H1 (cell line): ENCODE data around the gene CTDSP1. TPM values are rescaled to one million over a fixed set of nuclear protein-coding genes. Genes with fewer than 3 reads are reported as not detected.

Source experiments
- CTCF ChIA-PET: fragments of 300-600 bp; sonication (Branson Sonifier 250); formaldehyde crosslinking; loops from one replicate; lab custom pipeline; 2021; ENCODE audit not compliant: partially characterized antibody; lab: Charles Lee
- POLR2A ChIA-PET: fragments of 300-600 bp; sonication (Branson Sonifier 250); formaldehyde crosslinking; loops from one replicate; lab custom pipeline; 2021; ENCODE audit warnings: inconsistent platforms; ENCODE audit not compliant: partially characterized antibody; lab: Charles Lee
- DNase-seq, 2 experiments: peaks; one replicate each; pipeline versions ENCODE4 v3.0.0 to v3.0.0-alpha.2; 2010 to 2022; ENCODE audit warnings: low spot score in 2 of 2, low read depth in 1 of 2, mixed read lengths in 1 of 2
- FAIRE-seq: peaks from 2 replicates; lab custom pipeline; 2011; peaks lifted over from hg19 to GRCh38; lab: Jason Lieb, UNC
- H2AFZ ChIP-seq: 2 replicates; pipeline ENCODE4 v1.8.1; 2012; ENCODE audit warnings: low read length, inconsistent platforms
- H2AK5ac ChIP-seq: 2 replicates; pipeline ENCODE4 v1.6.1; 2013; ENCODE audit warnings: low read depth, low read length
- H2BK120ac ChIP-seq: replicated peaks from 2 replicates; pipeline ENCODE3; 2013; ENCODE audit warnings: low read depth, low read length, inconsistent platforms
- H2BK12ac ChIP-seq: 2 replicates; pipeline ENCODE4 v1.6.1; 2013; ENCODE audit warnings: low read depth, low read length
- H2BK15ac ChIP-seq: 2 replicates; pipeline ENCODE4 v1.6.1; 2013; ENCODE audit warnings: low read length
- H2BK20ac ChIP-seq: 2 replicates; pipeline ENCODE4 v1.6.1; 2013; ENCODE audit warnings: low read length
- H2BK5ac ChIP-seq: 2 replicates; pipeline ENCODE4 v1.6.1; 2013; ENCODE audit warnings: low read depth, low read length
- H3K14ac ChIP-seq: 2 replicates; pipeline ENCODE4 v1.6.1; 2013; ENCODE audit warnings: inconsistent platforms; ENCODE audit not compliant: insufficient read length
- H3K18ac ChIP-seq: 2 replicates; pipeline ENCODE4 v1.6.1; 2013; ENCODE audit warnings: low read length; ENCODE audit errors: extremely low read depth
- H3K23ac ChIP-seq: 2 replicates; pipeline ENCODE4 v1.6.1; 2013; ENCODE audit warnings: inconsistent platforms; ENCODE audit not compliant: insufficient read length
- H3K23me2 ChIP-seq: 2 replicates; pipeline ENCODE4 v1.6.1; 2013; ENCODE audit warnings: low read depth, low read length
- H3K27ac ChIP-seq: 2 replicates; pipeline ENCODE4 v1.6.1; 2011; ENCODE audit warnings: low read depth, low read length, inconsistent platforms
- H3K27me3 ChIP-seq, 4 experiments: replicated peaks in 1 of 4; 1 replicate in 1 of 4; 2 replicates in 3 of 4; pipeline versions ENCODE4 v1.6.1 to v1.8.1; 2011 to 2013; ENCODE audit warnings: low read length in 3 of 4, mild to moderate bottlenecking in 3 of 4, inconsistent platforms in 2 of 4, mixed read lengths in 2 of 4, moderate library complexity in 1 of 4; ENCODE audit not compliant: control insufficient read depth in 3 of 4, insufficient read depth in 3 of 4; ENCODE audit errors: extremely low read depth in 1 of 4
- H3K36me3 ChIP-seq, 4 experiments: 2 replicates each; pipeline versions ENCODE4 v1.6.1 to v1.8.1; 2011 to 2013; ENCODE audit warnings: mild to moderate bottlenecking in 4 of 4, low read length in 3 of 4, moderate library complexity in 2 of 4, control low read depth in 1 of 4, inconsistent platforms in 1 of 4; ENCODE audit not compliant: insufficient read depth in 4 of 4, control insufficient read depth in 2 of 4
- H3K4ac ChIP-seq: replicated peaks from 2 replicates; pipeline ENCODE3; 2013; ENCODE audit warnings: low read length, low read depth, mixed read lengths, inconsistent platforms; ENCODE audit not compliant: insufficient read length
- H3K4me1 ChIP-seq, 4 experiments: replicated peaks in 1 of 4; 1 replicate in 1 of 4; 2 replicates in 3 of 4; pipeline versions ENCODE4 v1.6.1 to v1.8.1; 2011 to 2013; ENCODE audit warnings: low read length in 3 of 4, inconsistent platforms in 2 of 4, mixed read lengths in 1 of 4; ENCODE audit not compliant: insufficient read depth in 4 of 4, control insufficient read depth in 3 of 4
- H3K4me2 ChIP-seq, 2 experiments: 2 replicates each; pipeline versions ENCODE4 v1.6.1 to v1.8.1; 2011 to 2013; ENCODE audit warnings: low read depth in 2 of 2, low read length in 2 of 2, control low read depth in 1 of 2, inconsistent platforms in 1 of 2, mild to moderate bottlenecking in 1 of 2; ENCODE audit not compliant: insufficient read depth in 1 of 2
- H3K4me3 ChIP-seq, 4 experiments: fragments of 200-600, 300-600 bp in 1 of 4; sonication (generic), shearing (Covaris generic), sonication (Bioruptor Twin) in 1 of 4; 2 replicates each; pipeline versions ENCODE4 v1.5.1 to v1.8.1; 2011 to 2016; ENCODE audit warnings: low read length in 4 of 4, low read depth in 3 of 4, control low read depth in 2 of 4, inconsistent platforms in 2 of 4, mild to moderate bottlenecking in 2 of 4, mixed read lengths in 1 of 4, moderate library complexity in 1 of 4; ENCODE audit not compliant: insufficient read depth in 2 of 4; ENCODE audit errors: extremely low read depth in 1 of 4
- H3K56ac ChIP-seq: replicated peaks from 2 replicates; pipeline ENCODE3; 2013; ENCODE audit warnings: low read depth, mild to moderate bottlenecking, mixed read lengths, low read length, inconsistent platforms; ENCODE audit not compliant: insufficient read length
- H3K79me1 ChIP-seq: 2 replicates; pipeline ENCODE4 v1.6.1; 2013; ENCODE audit warnings: low read depth, low read length, control low read depth
- H3K79me2 ChIP-seq, 2 experiments: 2 replicates each; pipeline versions ENCODE4 v1.6.1 to v1.8.1; 2012 to 2013; ENCODE audit warnings: low read length in 2 of 2, mild to moderate bottlenecking in 2 of 2, inconsistent platforms in 1 of 2; ENCODE audit not compliant: insufficient read depth in 2 of 2, control insufficient read depth in 1 of 2
- H3K9ac ChIP-seq, 4 experiments: replicated peaks in 1 of 4; 1 replicate in 1 of 4; 2 replicates in 3 of 4; pipeline versions ENCODE4 v1.6.1 to v1.8.1; 2011 to 2013; ENCODE audit warnings: low read depth in 3 of 4, low read length in 3 of 4, control low read depth in 2 of 4, mild to moderate bottlenecking in 2 of 4, moderate library complexity in 2 of 4, inconsistent platforms in 1 of 4; ENCODE audit errors: extremely low read depth in 1 of 4
- H3K9me3 ChIP-seq, 2 experiments: 2 replicates each; pipeline versions ENCODE4 v1.6.1 to v1.8.1; 2012 to 2013; ENCODE audit warnings: mild to moderate bottlenecking in 2 of 2, moderate library complexity in 2 of 2, control low read depth in 1 of 2, inconsistent platforms in 1 of 2, low read depth in 1 of 2, low read length in 1 of 2, mixed read lengths in 1 of 2; ENCODE audit not compliant: insufficient read depth in 2 of 2
- H4K20me1 ChIP-seq, 2 experiments: replicated peaks in 1 of 2; 2 replicates each; pipeline versions ENCODE3 to v1.8.1; 2011 to 2013; ENCODE audit warnings: inconsistent platforms in 2 of 2, low read length in 2 of 2, mild to moderate bottlenecking in 1 of 2; ENCODE audit not compliant: insufficient read depth in 2 of 2, control insufficient read depth in 1 of 2
- H4K5ac ChIP-seq: 2 replicates; pipeline ENCODE4 v1.6.1; 2013; ENCODE audit warnings: low read length, low read depth, mixed read lengths, inconsistent platforms; ENCODE audit not compliant: insufficient read length
- H4K8ac ChIP-seq: 2 replicates; pipeline ENCODE4 v1.8.0; 2013; ENCODE audit warnings: mild to moderate bottlenecking, moderate library complexity, low read length, inconsistent platforms; ENCODE audit not compliant: insufficient read depth; ENCODE audit errors: extremely low read depth
- H4K91ac ChIP-seq: replicated peaks from 2 replicates; pipeline ENCODE3; 2013; ENCODE audit warnings: low read length, mixed read lengths, inconsistent platforms; ENCODE audit not compliant: insufficient read length
- SIRT6 ChIP-seq: IDR thresholded peaks from one replicate; pipeline ENCODE4 v1.7.1; 2012; ENCODE audit warnings: low read length, inconsistent platforms
- WGBS, 2 experiments: shearing (Covaris generic) in 1 of 2; methylation state at CpG; one replicate each; pipeline versions ENCODE4 v1.1.6 to v1.1.7; 2013 to 2015; ENCODE audit warnings: low lambda C conversion rate in 2 of 2, mixed read lengths in 2 of 2, inconsistent platforms in 1 of 2, low coverage in 1 of 2, missing lambda C conversion rate in 1 of 2; ENCODE audit not compliant: insufficient replicate concordance in 2 of 2, insufficient coverage in 1 of 2, insufficient read length in 1 of 2; ENCODE audit errors: extremely low coverage in 1 of 2, missing lambda C conversion rate in 1 of 2; 5-methylcytosine and 5-hydroxymethylcytosine counted together
- polyA plus RNA-seq, 7 experiments: library from polyadenylated mRNA; depleted of rRNA in 3 of 7; stranded (reverse) in 5 of 7; unstranded in 2 of 7; fragments of >200 nt in 5 of 7; fragments of 200-250 nt in 2 of 7; gene quantifications; 1 replicate in 5 of 7; 2 replicates in 1 of 7; 4 replicates in 1 of 7; pipeline versions ENCODE4 v1.2.1 to v1.2.3, GENCODE V29; 2011 to 2013; ENCODE audit warnings: missing spikeins in 2 of 7, mixed read lengths in 2 of 7
- total RNA-seq: library from RNA; stranded (reverse); fragmentation: NEBNext Ultra II Directional; extraction: Animal tissue kit (Norgen Biotek cat#: 25700); gene quantifications from 2 replicates; pipeline ENCODE4 v1.2.1, GENCODE V29; 2021
- TF ChIP-seq, protein P1 (sequence below): IDR thresholded peaks from 2 replicates; pipeline ENCODE4 v1.6.1; 2012; ENCODE audit warnings: inconsistent platforms

The CTDSP1 gene
- total and polyA plus RNA-seq, 2 of the 8 experiments (the other 6 are each of a cell fraction or from before 2014, with no cell fraction given): 20.3 to 35.2 TPM

DNA sequence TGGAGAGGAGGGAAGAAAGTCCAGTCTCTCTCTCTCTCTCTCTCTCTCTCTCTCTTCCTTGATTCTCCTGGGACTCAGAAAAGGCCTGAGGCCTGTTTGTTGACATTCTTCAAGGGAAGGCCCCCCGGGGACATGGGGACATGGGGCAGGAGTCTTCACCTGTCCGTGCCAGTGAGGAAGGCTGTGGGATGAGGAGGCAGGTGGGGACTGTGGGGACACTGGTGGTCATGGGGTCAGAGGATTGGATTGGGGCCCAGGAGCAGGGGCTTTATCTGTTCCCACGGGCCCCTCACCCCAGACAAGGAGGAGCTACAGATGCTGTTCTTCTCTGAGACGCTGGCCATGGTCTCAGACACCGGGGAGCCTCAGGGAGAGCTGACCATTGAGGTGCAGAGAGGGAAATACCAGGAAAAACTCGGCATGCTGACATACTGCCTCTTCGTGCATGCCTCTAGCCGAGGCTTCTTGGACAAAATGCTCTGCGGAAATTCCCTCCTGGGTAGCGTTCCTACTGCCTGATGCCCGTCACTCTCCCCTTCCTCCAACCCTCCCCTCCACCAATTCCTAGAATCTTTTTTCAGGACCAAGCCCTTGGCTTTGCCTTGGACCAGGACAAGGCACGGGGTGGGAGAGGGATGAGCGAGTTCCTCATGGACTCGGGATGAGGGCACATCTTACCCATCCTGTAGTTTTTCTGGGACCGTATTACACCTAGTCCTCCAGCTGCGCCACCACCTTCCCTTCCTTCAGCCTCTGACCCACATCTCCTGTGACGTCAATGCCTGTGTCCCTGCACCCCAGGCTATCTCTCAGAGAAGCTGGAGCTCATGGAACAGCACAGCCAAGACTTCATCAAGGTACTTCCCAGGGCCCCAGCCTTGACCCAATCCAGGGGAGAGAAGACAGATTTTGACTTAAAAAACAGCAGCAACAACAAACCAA is 42.2 kb upstream of the CTDSP1 start:
- Histone ChIP-seq H2BK5ac (0 out of 2 replicates have a peak overlapping the region, but pooled peaks have one; percentile 68), H2BK12ac (no peak overlapping the region), H3K18ac (no peak overlapping the region), H2BK15ac (no peak overlapping the region), H3K79me2 (no peaks in the 10 kb centered on the region), H2BK120ac (no peak overlapping the region), H3K27ac (no peak overlapping the region), H3K4me1 (peaks cover 0 to 13% (median 6%) of the 10 kb centered on the region in 4 experiments; a peak in 6 of 7 replicates), H4K5ac (no peak overlapping the region), H2BK20ac (no peak overlapping the region), H3K23me2 (no peaks in the 10 kb centered on the region), H4K91ac (no peak overlapping the region), H4K8ac (no peak overlapping the region), H3K4me2 (0 out of 4 replicates have a peak overlapping the region, but pooled peaks have one; percentile 1 to 36), H3K36me3 (no peaks in the 10 kb centered on the region), H3K4ac (no peak overlapping the region), H3K56ac (no peak overlapping the region), H3K14ac (no peak overlapping the region), H3K9me3 (no peaks in the 10 kb centered on the region), H2AK5ac (no peak overlapping the region), H3K23ac (no peak overlapping the region)
- POLR2A ChIA-PET: interaction anchor here (0.6 to 3.3 kb wide), 9 partner anchors 10 to 363 kb away, joined by 3 to 15 read pairs (median 3); no protein-coding TSS in a partner anchor
- WGBS, 2 experiments: 78% methylated on average over 17 of the region's 17 CpGs; no CpG with 5 or more reads in 1 of the 2 experiments
- no peak for DNase-seq
- TF ChIP-seq SIRT6: no peak
- TF ChIP-seq, protein P1, sequence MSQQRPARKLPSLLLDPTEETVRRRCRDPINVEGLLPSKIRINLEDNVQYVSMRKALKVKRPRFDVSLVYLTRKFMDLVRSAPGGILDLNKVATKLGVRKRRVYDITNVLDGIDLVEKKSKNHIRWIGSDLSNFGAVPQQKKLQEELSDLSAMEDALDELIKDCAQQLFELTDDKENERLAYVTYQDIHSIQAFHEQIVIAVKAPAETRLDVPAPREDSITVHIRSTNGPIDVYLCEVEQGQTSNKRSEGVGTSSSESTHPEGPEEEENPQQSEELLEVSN: peak; percentile 51; the same call in 1 of the 2 replicates
- TF ChIP-seq, all 59 proteins: peak for 1
- H3K4me3 ChIP-seq: peak overlapping the region in 1 of 4 experiments; percentile 32; a peak in 1 of 8 replicates
- no peak for FAIRE-seq
- CTCF ChIA-PET: interaction anchor here (0.7 to 11.9 kb wide), 28 partner anchors 7 to 172 kb away, joined by 3 to 192 read pairs (median 12); partner anchors contain the start of genes AAMP and PNKD
- peak overlapping the region; percentile 74; the same call in 1 of the 2 replicates for H2AFZ ChIP-seq
- no peaks in the 10 kb centered on the region for H3K79me1 ChIP-seq
- no peaks in the 10 kb centered on the region for H4K20me1 ChIP-seq
- H3K9ac ChIP-seq: no peak overlapping the region
- H3K27me3 ChIP-seq: no peaks in the 10 kb centered on the region; a peak in 1 of 7 replicates
